Measurements from ENCODE around the gene RAB36. TPM values are rescaled to one million over a fixed set of nuclear protein-coding genes. Genes with fewer than 3 reads are reported as not detected.

The RAB36 gene
- total RNA-seq, 2 experiments from 2014 or later: 0.77 to 0.87 TPM

- no peaks in the 10 kb centered on the region for H3K36me3 Mint-ChIP-seq (ENCODE audit: low read depth)
- TF ChIP-seq CTCF (IDR thresholded peaks at IDR 0.05): no peak
- no peaks in the 10 kb centered on the region for H3K27me3 Mint-ChIP-seq
- POLR2A ChIA-PET: no interaction called here
- H3K4me3 ChIP-seq (ENCODE audit: low read length): no peak overlapping the region
- CTCF ChIA-PET: no interaction called here
- H3K4me1 ChIP-seq (ENCODE audit: insufficient read depth, low read length): no peaks in the 10 kb centered on the region
- no peak overlapping the region for H3K27ac Mint-ChIP-seq
- intact Hi-C loops (cut with DNase I, micrococcal nuclease): no loop called here
- H3K9me3 Mint-ChIP-seq: no peaks in the 10 kb centered on the region
- H3K36me3 ChIP-seq (ENCODE audit: insufficient read depth, low read length): no peaks in the 10 kb centered on the region
- ATAC-seq (ENCODE audit: poor library complexity): no peak
- H3K4me1 Mint-ChIP-seq (ENCODE audit: low read depth): no peaks in the 10 kb centered on the region
- H3K9me3 ChIP-seq (ENCODE audit: control insufficient read depth in 1 of 2, insufficient read depth in 1 of 2, low read length in 2 of 2): no peaks in the 10 kb centered on the region
- no peak for DNase-seq
- H3K27ac ChIP-seq (ENCODE audit: low read depth in 1 of 2, low read length in 2 of 2): no peak overlapping the region
- no peaks in the 10 kb centered on the region for H3K27me3 ChIP-seq (ENCODE audit: control insufficient read depth in 1 of 2, insufficient read depth in 2 of 2, low read length in 2 of 2)
- H3K4me3 Mint-ChIP-seq: no peak overlapping the region
Measured at GRCh38 chr22:23105304-23105703, 40.0 kb upstream of the RAB36 start.

- H3K27ac Mint-ChIP-seq: no peak overlapping the region
- no peaks in the 10 kb centered on the region for H3K36me3 ChIP-seq (ENCODE audit: insufficient read depth, low read length)
- ATAC-seq (ENCODE audit: poor library complexity) (no peak), DNase-seq (no peak)
- ChIA-PET POLR2A (no interaction called here), CTCF (no interaction called here)
- no peak for TF ChIP-seq CTCF (IDR thresholded peaks at IDR 0.05)
- intact Hi-C loops (cut with DNase I, micrococcal nuclease): no loop called here
- no peaks in the 10 kb centered on the region for H3K36me3 Mint-ChIP-seq (ENCODE audit: low read depth)
- no peaks in the 10 kb centered on the region for H3K9me3 Mint-ChIP-seq
- H3K4me1 ChIP-seq (ENCODE audit: insufficient read depth, low read length): no peaks in the 10 kb centered on the region
- no peak overlapping the region for H3K4me3 ChIP-seq (ENCODE audit: low read length)
- no peak overlapping the region for H3K4me3 Mint-ChIP-seq
- H3K27me3 Mint-ChIP-seq: no peaks in the 10 kb centered on the region
- H3K4me1 Mint-ChIP-seq (ENCODE audit: low read depth): no peaks in the 10 kb centered on the region
- H3K9me3 ChIP-seq (ENCODE audit: control insufficient read depth in 1 of 2, insufficient read depth in 1 of 2, low read length in 2 of 2): no peaks in the 10 kb centered on the region
- no peak overlapping the region for H3K27ac ChIP-seq (ENCODE audit: low read depth in 1 of 2, low read length in 2 of 2)
- no peaks in the 10 kb centered on the region for H3K27me3 ChIP-seq (ENCODE audit: control insufficient read depth in 1 of 2, insufficient read depth in 2 of 2, low read length in 2 of 2)
Measured at GRCh38 chr22:23105919-23106318, 39.4 kb upstream of the RAB36 start.

- Histone ChIP-seq H3K4me1 (ENCODE audit: insufficient read depth, low read length) (no peaks in the 10 kb centered on the region), H3K9me3 (ENCODE audit: control insufficient read depth in 1 of 2, insufficient read depth in 1 of 2, low read length in 2 of 2) (no peaks in the 10 kb centered on the region), H3K27ac (ENCODE audit: low read depth in 1 of 2, low read length in 2 of 2) (no peak overlapping the region), H3K27me3 (ENCODE audit: control insufficient read depth in 1 of 2, insufficient read depth in 2 of 2, low read length in 2 of 2) (no peaks in the 10 kb centered on the region), H3K4me3 (ENCODE audit: low read length) (no peak overlapping the region), H3K36me3 (ENCODE audit: insufficient read depth, low read length) (no peaks in the 10 kb centered on the region)
- CTCF ChIA-PET: no interaction called here
- Mint-ChIP-seq H3K4me1 (ENCODE audit: low read depth) (no peaks in the 10 kb centered on the region), H3K36me3 (ENCODE audit: low read depth) (no peaks in the 10 kb centered on the region), H3K27ac (no peak overlapping the region), H3K4me3 (no peak overlapping the region), H3K9me3 (no peaks in the 10 kb centered on the region), H3K27me3 (no peaks in the 10 kb centered on the region)
- intact Hi-C loops (cut with DNase I, micrococcal nuclease): no loop called here
- no peak for DNase-seq
- TF ChIP-seq CTCF (IDR thresholded peaks at IDR 0.05): no peak
- POLR2A ChIA-PET: no interaction called here
- ATAC-seq (ENCODE audit: poor library complexity): no peak
Measured at GRCh38 chr22:23106344-23106743, 38.9 kb upstream of the RAB36 start.

Measured in CD4-positive, alpha-beta T cell (primary cell).